Astrocyte (in vitro differentiated cells and primary cell): ENCODE data around the gene PPM1H. TPM values are rescaled to one million over a fixed set of nuclear protein-coding genes. Genes with fewer than 3 reads are reported as not detected.

ENCODE experiments used
- DNase-seq: peaks from one replicate; pipeline ENCODE4 v3.0.0-alpha.2; 2010; ENCODE audit warnings: low read depth
- FAIRE-seq: peaks from 2 replicates; lab custom pipeline; 2011; peaks lifted over from hg19 to GRCh38; lab: Jason Lieb, UNC
- H2AFZ ChIP-seq: 2 replicates; pipeline ENCODE4 v1.6.0; 2012; ENCODE audit warnings: low read depth, low read length, inconsistent platforms
- H3K27ac ChIP-seq: 2 replicates; pipeline ENCODE4 v1.5.1; 2011; ENCODE audit warnings: low read depth, low read length, inconsistent platforms
- H3K27me3 ChIP-seq: 2 replicates; pipeline ENCODE4 v1.6.0; 2011; ENCODE audit warnings: low read length, inconsistent platforms; ENCODE audit not compliant: insufficient read depth
- H3K36me3 ChIP-seq: 2 replicates; pipeline ENCODE4 v1.5.1; 2011; ENCODE audit warnings: low read length, inconsistent platforms; ENCODE audit not compliant: insufficient read depth
- H3K4me1 ChIP-seq: 2 replicates; pipeline ENCODE4 v1.5.1; 2011; ENCODE audit warnings: low read length, inconsistent platforms; ENCODE audit not compliant: insufficient read depth
- H3K4me2 ChIP-seq: 2 replicates; pipeline ENCODE4 v1.6.0; 2012; ENCODE audit warnings: low read length, inconsistent platforms
- H3K4me3 ChIP-seq: 2 replicates; pipeline ENCODE4 v1.5.1; 2011; ENCODE audit warnings: low read depth, mild to moderate bottlenecking, low read length, inconsistent platforms; ENCODE audit not compliant: insufficient read depth
- H3K79me2 ChIP-seq: 2 replicates; pipeline ENCODE4 v1.6.0; 2012; ENCODE audit warnings: mild to moderate bottlenecking, low read length, inconsistent platforms; ENCODE audit not compliant: insufficient read depth
- H3K9ac ChIP-seq: 2 replicates; pipeline ENCODE4 v1.6.0; 2012; ENCODE audit warnings: mild to moderate bottlenecking, low read length, inconsistent platforms
- H3K9me3 ChIP-seq: 2 replicates; pipeline ENCODE4 v1.5.1; 2012; ENCODE audit warnings: low read depth, mild to moderate bottlenecking, low read length, inconsistent platforms; ENCODE audit not compliant: insufficient read depth
- H4K20me1 ChIP-seq: 2 replicates; pipeline ENCODE4 v1.6.0; 2012; ENCODE audit warnings: low read length, inconsistent platforms; ENCODE audit not compliant: insufficient read depth
- H3K27ac Mint-ChIP-seq: one replicate; pipeline ENCODE4 v1.8.0; 2021; ENCODE audit warnings: mild to moderate bottlenecking, mixed read lengths; ENCODE audit not compliant: unreplicated experiment
- H3K27me3 Mint-ChIP-seq: one replicate; pipeline ENCODE4 v1.8.0; 2021; ENCODE audit warnings: low read depth, mixed read lengths; ENCODE audit not compliant: unreplicated experiment
- H3K36me3 Mint-ChIP-seq: one replicate; pipeline ENCODE4 v1.8.0; 2021; ENCODE audit warnings: low read depth, mixed read lengths; ENCODE audit not compliant: unreplicated experiment
- H3K4me1 Mint-ChIP-seq: one replicate; pipeline ENCODE4 v1.8.0; 2021; ENCODE audit warnings: low read depth, mixed read lengths; ENCODE audit not compliant: unreplicated experiment
- H3K4me3 Mint-ChIP-seq: one replicate; pipeline ENCODE4 v1.8.0; 2021; ENCODE audit warnings: mild to moderate bottlenecking, moderate library complexity, mixed read lengths; ENCODE audit not compliant: unreplicated experiment
- H3K9me3 Mint-ChIP-seq: one replicate; pipeline ENCODE4 v1.8.0; 2021; ENCODE audit warnings: mild to moderate bottlenecking, mixed read lengths; ENCODE audit not compliant: unreplicated experiment
- EZH2 ChIP-seq: IDR thresholded peaks from 2 replicates; pipeline ENCODE4 v1.6.1; 2012; ENCODE audit warnings: mild to moderate bottlenecking, low read length, inconsistent platforms; ENCODE audit not compliant: insufficient read depth
- total RNA-seq: library from RNA; stranded (reverse); gene quantifications from 2 replicates; pipeline ENCODE4 v1.2.1, GENCODE V29; 2021
- TF ChIP-seq, protein P1 (sequence below): IDR thresholded peaks from 2 replicates; pipeline ENCODE4 v1.5.1; 2011; ENCODE audit warnings: low read depth, mild to moderate bottlenecking, inconsistent platforms, low read length, moderate library complexity; ENCODE audit not compliant: insufficient read depth

Gene PPM1H
- total RNA-seq, 1 donor from 2014 or later, result 7.8 TPM

DNA sequence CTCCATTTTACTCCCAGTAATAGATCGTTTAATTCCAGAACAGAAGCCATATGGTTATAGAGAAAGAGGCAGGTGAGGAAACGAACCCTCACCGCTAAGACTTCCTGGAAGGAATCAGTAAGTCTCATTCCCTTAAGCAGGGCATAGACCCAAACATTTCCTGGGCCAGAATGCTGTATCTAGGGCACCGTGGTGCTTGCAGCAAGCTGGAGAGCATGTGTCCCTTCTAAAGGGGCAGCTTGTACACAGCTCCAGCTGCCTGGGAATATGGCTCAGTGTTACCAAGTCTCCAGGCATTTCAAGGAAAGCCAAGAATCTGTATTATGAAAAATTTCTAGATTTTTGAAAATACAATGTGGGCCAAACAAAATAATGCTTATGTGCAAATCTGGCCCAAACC lies 73.4 kb downstream of the PPM1H start:
- H3K9me3 ChIP-seq, result no peaks in the 10 kb centered on the region
- H4K20me1 ChIP-seq, result no peaks in the 10 kb centered on the region
- Mint-ChIP-seq H3K9me3 (no peaks in the 10 kb centered on the region), H3K36me3 (no peaks in the 10 kb centered on the region), H3K4me3 (no peak overlapping the region), H3K4me1 (peaks cover 52% of the 10 kb centered on the region), H3K27me3 (no peaks in the 10 kb centered on the region), H3K27ac (no peak overlapping the region)
- H3K27ac ChIP-seq, result no peak overlapping the region
- no peaks in the 10 kb centered on the region for H3K27me3 ChIP-seq
- no peak for DNase-seq
- H2AFZ ChIP-seq, result no peak overlapping the region
- no peaks in the 10 kb centered on the region for H3K79me2 ChIP-seq
- TF ChIP-seq, protein P1, sequence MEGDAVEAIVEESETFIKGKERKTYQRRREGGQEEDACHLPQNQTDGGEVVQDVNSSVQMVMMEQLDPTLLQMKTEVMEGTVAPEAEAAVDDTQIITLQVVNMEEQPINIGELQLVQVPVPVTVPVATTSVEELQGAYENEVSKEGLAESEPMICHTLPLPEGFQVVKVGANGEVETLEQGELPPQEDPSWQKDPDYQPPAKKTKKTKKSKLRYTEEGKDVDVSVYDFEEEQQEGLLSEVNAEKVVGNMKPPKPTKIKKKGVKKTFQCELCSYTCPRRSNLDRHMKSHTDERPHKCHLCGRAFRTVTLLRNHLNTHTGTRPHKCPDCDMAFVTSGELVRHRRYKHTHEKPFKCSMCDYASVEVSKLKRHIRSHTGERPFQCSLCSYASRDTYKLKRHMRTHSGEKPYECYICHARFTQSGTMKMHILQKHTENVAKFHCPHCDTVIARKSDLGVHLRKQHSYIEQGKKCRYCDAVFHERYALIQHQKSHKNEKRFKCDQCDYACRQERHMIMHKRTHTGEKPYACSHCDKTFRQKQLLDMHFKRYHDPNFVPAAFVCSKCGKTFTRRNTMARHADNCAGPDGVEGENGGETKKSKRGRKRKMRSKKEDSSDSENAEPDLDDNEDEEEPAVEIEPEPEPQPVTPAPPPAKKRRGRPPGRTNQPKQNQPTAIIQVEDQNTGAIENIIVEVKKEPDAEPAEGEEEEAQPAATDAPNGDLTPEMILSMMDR, result no peak
- TF ChIP-seq EZH2, result no peak
- H3K9ac ChIP-seq, result no peak overlapping the region
- no peak overlapping the region for H3K4me2 ChIP-seq
- no peak overlapping the region for H3K4me3 ChIP-seq
- H3K36me3 ChIP-seq, result no peaks in the 10 kb centered on the region
- peaks cover 32% of the 10 kb centered on the region for H3K4me1 ChIP-seq
- FAIRE-seq, result no peak

DNA sequence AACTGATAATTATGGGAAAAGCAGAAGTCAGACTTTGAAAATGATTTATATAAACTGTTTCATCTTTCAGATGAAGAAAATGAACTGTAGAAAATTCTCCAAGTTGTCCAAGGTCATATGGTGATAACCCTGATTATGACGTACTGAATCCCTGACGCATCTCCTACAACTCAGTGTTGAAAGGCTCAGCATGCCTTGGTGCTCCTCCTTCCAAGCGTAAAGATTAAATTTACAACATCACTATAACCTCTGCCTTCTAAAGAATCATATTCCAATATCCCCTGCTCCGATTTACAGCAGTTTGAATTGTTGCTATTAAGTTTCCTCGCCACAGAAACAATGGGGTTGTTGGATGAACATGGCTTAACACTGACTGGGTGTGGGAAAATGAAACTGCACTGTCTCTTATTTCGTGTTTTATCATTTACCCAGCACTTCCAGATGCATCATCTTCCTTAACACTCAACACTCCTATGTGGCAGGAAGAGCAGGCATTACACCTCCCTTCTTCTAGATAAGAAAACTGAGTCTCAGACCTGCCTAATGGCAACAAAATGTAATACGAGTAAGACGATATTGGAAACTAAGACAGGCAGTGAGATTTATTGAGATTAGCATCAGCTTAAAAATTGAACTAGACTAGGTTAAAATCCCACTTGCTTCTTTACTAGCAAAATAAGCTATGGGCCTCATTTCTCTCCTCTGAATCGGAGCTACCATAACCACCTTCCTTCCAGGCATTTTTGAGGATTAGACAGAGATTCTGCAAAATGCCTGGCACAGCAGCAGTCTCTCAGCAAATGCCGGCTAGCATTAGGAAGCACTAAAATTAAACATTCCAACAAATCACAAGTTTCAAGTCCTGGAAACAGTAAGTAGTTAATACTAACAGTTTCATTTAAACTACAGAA lies 74.2 kb downstream of the PPM1H start:
- Mint-ChIP-seq H3K9me3 (no peaks in the 10 kb centered on the region), H3K4me1 (peaks cover 44% of the 10 kb centered on the region), H3K4me3 (no peak overlapping the region), H3K27ac (peak overlapping the region; percentile 67), H3K27me3 (no peaks in the 10 kb centered on the region), H3K36me3 (no peaks in the 10 kb centered on the region)
- FAIRE-seq, result peak; percentile 5
- DNase-seq, result no peak
- TF ChIP-seq, protein P1, result no peak
- no peak for TF ChIP-seq EZH2
- Histone ChIP-seq H3K27me3 (no peaks in the 10 kb centered on the region), H3K4me1 (peaks cover 24% of the 10 kb centered on the region), H2AFZ (no peak overlapping the region), H3K36me3 (no peaks in the 10 kb centered on the region), H3K9me3 (no peaks in the 10 kb centered on the region), H3K4me2 (peak overlapping the region; percentile 6), H3K27ac (no peak overlapping the region), H3K79me2 (no peaks in the 10 kb centered on the region), H4K20me1 (no peaks in the 10 kb centered on the region), H3K9ac (no peak overlapping the region), H3K4me3 (no peak overlapping the region)

DNA sequence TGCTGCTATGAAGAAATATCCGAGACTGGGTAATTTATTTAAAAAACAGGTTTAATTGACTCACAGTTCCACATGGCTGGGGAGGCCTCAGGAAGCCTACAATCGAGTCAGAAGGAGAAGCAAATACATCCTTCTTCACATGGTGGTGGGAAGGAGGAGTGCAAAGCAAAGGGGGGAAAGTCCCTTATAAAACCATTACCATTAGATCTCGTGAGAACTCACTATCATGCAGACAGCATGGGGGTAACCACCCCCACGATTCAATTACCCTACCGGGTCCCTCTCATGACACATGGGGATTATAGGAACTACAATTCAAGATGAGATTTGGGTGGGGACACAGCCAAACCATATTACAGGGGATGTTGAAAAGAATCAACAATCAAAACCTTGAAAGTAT lies 74.9 kb downstream of the PPM1H start:
- FAIRE-seq, result no peak
- peak overlapping the region; percentile 29 for H3K27ac Mint-ChIP-seq
- DNase-seq, result no peak
- Histone ChIP-seq H4K20me1 (no peaks in the 10 kb centered on the region), H3K9me3 (no peaks in the 10 kb centered on the region), H3K36me3 (no peaks in the 10 kb centered on the region), H3K4me3 (no peak overlapping the region), H3K4me2 (no peak overlapping the region), H3K27ac (no peak overlapping the region), H3K9ac (no peak overlapping the region), H3K79me2 (no peaks in the 10 kb centered on the region), H2AFZ (no peak overlapping the region), H3K4me1 (peaks cover 21% of the 10 kb centered on the region), H3K27me3 (no peaks in the 10 kb centered on the region)
- TF ChIP-seq, protein P1, result no peak
- no peak for TF ChIP-seq EZH2
- H3K9me3 Mint-ChIP-seq, result no peaks in the 10 kb centered on the region
- no peak overlapping the region for H3K4me3 Mint-ChIP-seq
- peaks cover 36% of the 10 kb centered on the region for H3K4me1 Mint-ChIP-seq
- H3K36me3 Mint-ChIP-seq, result no peaks in the 10 kb centered on the region
- no peaks in the 10 kb centered on the region for H3K27me3 Mint-ChIP-seq
